AG09319 (cell line): Measurements from ENCODE around the gene DGAT2.

Source experiments
- DNase-seq: peaks from one replicate; pipeline ENCODE4 v3.0.0-alpha.2; 2010; ENCODE audit warnings: low read depth; ENCODE audit errors: extremely low read depth
- TF ChIP-seq, protein P1 (sequence below): IDR thresholded peaks from 2 replicates; pipeline ENCODE4 v1.5.1; 2011; ENCODE audit warnings: low read depth, mild to moderate bottlenecking, inconsistent platforms, low read length, moderate library complexity

Gene DGAT2

DNA sequence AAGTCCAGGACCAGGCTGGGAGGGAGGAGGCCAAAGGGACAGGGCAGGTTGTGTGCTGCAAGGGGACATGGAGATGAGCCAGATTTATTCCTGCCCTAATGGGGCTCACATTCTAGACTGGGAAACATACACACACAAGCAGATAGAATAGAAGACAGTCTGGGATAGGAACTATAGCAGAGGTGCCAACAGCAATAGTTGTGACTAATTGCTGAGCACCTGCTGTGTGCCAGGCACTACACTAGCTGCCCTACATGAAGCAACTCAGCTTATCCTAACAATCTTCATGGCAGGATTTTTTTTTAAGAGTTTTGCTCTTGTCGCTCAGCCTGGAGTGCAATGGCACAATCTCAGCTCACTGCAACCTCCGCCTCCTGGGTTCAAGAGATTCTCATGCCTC, 39.6 kb upstream of the DGAT2 start:
- no peak for DNase-seq
- TF ChIP-seq, protein P1, sequence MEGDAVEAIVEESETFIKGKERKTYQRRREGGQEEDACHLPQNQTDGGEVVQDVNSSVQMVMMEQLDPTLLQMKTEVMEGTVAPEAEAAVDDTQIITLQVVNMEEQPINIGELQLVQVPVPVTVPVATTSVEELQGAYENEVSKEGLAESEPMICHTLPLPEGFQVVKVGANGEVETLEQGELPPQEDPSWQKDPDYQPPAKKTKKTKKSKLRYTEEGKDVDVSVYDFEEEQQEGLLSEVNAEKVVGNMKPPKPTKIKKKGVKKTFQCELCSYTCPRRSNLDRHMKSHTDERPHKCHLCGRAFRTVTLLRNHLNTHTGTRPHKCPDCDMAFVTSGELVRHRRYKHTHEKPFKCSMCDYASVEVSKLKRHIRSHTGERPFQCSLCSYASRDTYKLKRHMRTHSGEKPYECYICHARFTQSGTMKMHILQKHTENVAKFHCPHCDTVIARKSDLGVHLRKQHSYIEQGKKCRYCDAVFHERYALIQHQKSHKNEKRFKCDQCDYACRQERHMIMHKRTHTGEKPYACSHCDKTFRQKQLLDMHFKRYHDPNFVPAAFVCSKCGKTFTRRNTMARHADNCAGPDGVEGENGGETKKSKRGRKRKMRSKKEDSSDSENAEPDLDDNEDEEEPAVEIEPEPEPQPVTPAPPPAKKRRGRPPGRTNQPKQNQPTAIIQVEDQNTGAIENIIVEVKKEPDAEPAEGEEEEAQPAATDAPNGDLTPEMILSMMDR = no peak

DNA sequence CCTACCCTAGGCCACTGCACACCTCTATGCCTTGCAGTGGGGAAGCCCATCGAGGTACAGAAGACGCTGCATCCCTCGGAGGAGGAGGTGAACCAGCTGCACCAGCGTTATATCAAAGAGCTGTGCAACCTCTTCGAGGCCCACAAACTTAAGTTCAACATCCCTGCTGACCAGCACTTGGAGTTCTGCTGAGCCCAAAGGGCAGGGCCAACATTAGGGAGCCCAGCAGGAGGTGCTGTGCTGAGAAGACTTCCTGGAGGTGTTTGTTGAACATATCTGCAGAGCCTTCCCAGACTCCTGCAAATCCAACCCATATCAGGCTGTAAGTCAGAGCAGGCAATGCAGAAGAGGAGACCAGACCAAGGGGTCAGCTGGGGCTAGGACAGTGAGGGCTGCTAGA, 37.5 kb upstream of the DGAT2 start:
- TF ChIP-seq, protein P1 = no peak
- DNase-seq = no peak

DNA sequence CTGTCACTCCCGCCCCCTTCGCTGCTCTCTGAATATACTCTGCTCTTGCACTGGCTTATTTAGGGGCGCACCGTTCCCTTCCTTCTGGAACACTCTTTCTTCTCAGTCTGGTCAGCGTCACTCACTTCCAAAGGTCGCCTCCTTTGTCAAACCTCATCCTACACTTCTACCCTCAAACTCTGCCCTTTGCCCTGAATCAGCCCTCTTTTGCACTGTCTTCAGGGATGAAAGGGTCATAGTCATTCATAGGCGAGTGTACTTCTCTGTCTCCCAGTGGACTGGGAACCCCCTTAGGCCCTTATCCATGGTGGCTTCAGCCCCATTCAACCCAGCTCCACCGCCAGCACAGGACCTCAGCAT, 35.5 kb upstream of the DGAT2 start:
- DNase-seq = no peak
- TF ChIP-seq, protein P1 = no peak

DNA sequence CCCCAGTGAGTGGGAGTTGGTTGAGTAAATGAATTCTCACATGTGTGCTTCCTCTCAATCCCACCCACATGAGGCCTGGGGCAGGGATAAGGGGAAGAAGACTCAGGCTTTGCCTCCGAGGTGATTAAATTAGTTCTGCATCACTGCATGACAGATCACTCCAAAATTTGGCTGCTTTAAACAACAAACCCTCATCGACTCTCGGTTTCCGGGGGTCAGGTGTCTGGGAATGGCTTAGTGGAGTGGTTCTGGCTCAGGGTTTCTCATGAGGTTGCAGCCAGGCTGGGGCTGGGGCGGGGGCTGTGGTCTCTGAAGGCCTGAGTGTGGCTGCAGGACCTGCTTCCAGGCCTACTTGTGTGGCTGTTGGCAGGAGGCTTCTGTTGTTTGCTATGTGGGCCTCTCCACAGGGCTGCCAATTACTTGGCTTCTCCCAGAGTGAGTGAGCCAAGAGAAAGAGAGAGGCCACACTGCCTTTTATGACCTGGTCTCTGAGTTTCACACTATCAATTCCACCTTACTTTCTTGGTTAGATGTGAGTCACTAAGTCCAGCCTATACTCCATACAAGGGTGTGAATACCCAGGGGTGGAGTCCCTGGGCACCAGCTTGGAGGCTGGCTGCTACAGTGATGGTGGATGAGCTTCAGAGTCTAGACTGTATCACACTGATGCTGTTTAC, 35.0 kb upstream of the DGAT2 start:
- TF ChIP-seq, protein P1 = no peak
- DNase-seq = no peak

DNA sequence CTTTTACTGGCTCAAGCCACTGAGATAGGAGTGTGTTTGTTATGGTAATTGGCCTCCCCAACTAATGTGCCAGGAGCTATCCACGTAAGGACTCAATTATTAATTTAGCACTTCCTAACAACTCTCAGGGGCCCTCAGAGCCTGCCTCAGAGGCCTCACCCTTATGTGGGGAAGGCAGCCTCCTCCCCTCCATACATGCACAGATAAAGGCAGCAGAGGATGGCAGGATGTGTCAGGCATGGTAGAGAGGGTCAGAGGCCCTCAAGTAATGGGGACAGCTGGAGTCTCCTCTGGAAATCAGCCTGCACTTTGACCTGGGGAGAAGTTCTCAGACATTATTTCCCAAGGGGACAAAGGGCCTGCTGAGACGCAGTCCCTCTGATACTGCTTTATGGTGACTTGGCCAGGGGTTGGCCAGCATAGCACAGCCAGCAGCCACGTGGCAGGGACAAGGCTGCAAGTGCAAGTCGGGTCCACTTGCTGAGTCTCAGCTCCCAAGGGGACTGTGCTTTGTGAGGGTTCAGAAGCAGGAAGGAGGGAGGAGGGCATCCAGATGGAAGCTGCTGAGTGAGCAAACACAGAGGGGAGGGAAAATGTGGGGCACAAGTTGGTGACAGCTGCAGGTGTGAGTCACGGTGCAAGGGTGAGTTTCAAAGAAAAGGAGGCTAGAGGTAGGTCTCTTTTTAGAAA, 33.9 kb upstream of the DGAT2 start:
- DNase-seq = no peak
- TF ChIP-seq, protein P1 = no peak

DNA sequence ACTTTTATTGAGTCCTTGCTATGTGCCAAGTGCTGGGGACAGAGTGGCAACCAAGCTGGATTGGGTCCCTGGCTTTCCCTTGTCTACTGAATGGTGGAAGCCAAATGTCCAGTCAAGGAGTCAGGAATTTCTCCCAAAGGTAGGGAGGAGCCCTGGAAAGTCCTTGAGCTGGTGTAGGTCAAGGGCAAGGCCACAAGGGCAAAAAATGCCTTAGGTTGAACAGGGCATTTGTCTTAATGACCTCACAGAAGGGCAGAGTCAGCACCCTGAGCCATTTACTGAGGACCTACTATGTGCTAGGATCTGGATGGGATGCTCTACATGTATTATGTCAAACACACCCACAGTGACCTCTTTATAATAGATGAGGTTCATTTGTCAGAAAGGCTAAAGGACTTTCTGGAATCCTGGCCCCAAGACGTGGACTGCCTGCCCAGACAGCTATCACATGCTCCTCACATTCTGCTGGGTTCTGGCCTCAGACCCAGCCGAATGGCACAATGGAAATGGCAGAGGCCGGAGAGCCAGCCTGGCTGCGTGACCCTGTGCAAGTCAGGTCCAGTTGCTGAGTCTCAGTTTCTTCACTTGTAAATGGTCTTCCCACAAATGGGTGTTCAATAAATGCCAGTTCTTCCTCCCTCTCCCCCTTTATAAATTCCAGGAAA, 33.3 kb upstream of the DGAT2 start:
- no peak for DNase-seq
- TF ChIP-seq, protein P1 = no peak

DNA sequence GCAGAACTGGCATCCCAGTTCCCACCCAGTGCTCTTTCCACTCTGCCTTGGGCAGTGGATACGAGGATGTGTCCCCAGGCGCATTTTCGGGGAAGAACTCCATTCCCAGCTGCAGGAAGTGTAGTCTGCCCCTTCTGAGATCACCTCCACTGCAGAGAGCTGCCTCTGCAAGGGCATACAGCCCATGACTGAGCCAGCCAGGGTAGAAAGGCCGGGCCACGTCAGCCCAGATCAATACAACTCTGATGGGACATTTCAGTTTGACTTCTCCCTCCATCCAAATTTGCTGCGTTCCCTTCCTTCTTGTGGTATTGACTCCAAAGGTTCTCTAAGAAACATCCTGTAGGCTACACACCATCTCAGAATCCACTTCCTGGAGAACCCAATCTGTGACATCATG, 31.3 kb upstream of the DGAT2 start:
- no peak for DNase-seq
- TF ChIP-seq, protein P1 = no peak
